GM12873 (cell line): ENCODE results near the gene ACAA1.

Experiments
- CTCF ChIP-seq: IDR thresholded peaks from 2 replicates; pipeline ENCODE4 v1.5.1; 2012; ENCODE audit warnings: low read depth, mild to moderate bottlenecking, moderate library complexity, low read length, control low read depth; ENCODE audit not compliant: insufficient read depth; ENCODE audit errors: missing control alignments

The ACAA1 gene

GRCh38 chr3:38097446-38098375 is 39.2 kb downstream of the ACAA1 start:
- no peak for TF ChIP-seq CTCF

GRCh38 chr3:38095669-38096483 is 41.1 kb downstream of the ACAA1 start:
- no peak for TF ChIP-seq CTCF

- TF ChIP-seq CTCF = no peak
Measured at GRCh38 chr3:38094999-38095398, 41.9 kb downstream of the ACAA1 start.

GRCh38 chr3:38090453-38090852 is 46.5 kb downstream of the ACAA1 start:
- no peak for TF ChIP-seq CTCF

DNA sequence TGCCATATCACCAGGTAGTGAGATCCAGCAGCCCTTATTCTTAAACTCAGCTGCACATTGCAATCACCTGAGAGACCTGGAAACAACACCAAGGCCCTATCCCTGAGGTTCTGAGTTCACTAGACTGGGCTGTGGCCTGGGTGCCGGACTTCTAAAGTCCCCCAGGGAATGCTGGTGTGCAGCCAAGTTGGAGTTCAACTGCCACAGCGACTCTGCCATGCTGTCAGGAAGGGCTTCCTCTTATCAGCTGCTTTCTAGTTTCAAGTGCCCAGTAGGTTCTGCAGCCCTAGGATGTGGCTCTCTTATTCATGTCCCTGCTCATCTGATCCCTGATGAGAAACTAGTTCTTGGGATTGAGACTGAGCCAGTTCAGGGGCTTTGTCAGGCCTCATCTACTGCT is 47.8 kb downstream of the ACAA1 start:
- TF ChIP-seq CTCF = no peak

GRCh38 chr3:38088126-38089078 is 48.5 kb downstream of the ACAA1 start:
- no peak for TF ChIP-seq CTCF

- no peak for TF ChIP-seq CTCF
Measured at GRCh38 chr3:38086496-38086895, 50.4 kb downstream of the ACAA1 start.
